Inflammatory macrophage (primary cell): ENCODE results near the gene PACRG.
A peak's percentile ranks its signal among the peaks of the same experiment; 100 is the strongest.

Source experiments
- DNase-seq, 2 donors: peaks; one replicate each; pipeline ENCODE4 v3.0.0-alpha.2; 2020 to 2022

PACRG gene

DNA sequence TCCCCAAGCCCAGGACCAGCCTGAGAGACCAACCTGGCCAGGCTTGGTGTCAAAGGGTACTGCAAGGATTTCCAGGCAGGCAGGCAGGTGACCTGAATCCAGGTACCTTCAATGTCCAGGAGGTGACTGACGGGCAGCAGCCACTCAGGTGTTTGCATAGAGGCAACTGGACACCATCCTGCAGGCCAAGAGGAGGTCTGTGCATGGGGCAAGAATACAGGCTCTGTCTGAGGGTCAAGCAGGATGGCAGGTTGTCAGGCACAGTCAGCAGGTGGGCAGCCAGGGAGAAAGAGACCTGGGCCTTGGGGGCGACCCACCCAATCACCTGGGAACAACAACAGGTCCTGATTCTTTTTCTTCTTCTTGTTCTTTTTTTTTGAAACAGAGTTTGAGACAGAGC is 527.5 kb downstream of the PACRG start:
- no peak for DNase-seq

DNA sequence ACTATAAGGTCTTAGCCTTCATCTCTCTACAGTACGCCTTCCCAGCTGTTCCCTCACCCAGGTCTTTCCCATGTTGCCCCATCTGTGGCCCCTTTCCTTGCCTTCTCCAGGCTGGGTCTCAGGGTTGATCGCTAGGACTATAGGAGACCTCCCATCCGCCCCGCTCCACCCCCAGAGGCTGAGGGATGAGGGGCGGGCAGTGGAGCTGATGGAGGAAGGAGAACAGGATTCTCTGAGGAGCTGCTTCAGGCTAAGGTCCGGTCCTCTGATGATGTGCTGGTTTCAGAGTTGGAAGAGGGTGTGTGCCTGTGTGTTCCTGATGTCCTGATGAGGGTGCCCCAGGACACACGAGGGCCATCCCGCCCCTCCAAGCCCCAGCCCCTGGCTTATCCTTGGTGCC is 531.9 kb downstream of the PACRG start:
- DNase-seq, result no peak

DNA sequence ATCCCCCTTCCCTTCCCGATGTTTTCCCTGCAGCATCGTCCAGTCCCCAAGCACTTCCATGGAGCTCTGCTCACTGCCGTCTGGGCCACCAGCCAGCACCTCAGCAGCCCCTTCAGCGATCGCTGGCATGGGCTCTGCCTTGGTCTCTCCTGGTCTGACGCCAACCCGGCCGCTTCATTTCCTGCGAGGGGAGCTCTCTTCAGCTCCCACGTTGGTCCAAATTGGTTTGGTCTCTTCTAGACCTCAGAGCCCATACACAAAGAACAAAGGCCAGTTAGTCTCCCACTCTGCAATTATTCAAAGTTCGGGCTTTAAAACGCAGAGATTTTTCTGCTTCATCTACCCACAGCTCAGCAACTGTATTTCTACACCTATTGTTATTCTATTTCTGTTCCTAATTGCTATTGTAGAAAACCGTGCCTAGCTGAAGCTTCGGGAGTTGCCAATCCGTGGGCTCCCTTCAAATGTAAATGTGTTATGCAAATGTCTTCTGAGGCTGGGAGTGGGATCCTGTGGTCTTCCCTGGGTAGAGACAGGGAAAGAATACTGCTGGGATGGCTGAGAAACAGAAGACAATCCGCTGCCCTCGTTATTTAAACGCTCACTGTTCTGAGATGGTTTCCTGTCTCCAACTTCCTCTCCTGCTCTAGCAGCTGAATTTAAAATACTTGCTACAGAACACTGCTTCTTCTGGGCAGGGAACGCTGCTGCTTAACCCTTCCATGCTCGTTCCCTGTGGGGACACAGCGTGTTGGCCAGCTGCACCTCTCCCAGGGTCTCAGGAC is 532.5 kb downstream of the PACRG start:
- peak; percentile 22 to 28 for DNase-seq

DNA sequence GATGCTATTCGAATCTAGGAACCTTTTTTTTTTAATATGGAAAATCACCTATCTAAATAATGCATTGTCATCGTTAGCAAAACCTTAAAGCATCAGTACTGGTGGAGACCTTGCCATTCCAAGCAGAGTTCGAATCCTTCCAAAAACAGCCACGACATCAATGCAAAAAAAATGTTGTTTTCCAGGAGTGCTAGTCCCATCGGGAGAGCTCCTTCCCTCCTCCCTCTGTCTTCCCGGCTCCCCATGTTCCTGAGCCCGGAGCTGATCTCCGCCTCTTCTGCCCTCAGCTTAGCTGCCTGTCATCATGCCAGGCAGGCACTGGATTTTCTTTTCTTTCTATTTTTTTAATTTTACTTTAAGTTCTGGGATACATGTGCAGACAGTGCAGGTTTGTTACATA is 533.1 kb downstream of the PACRG start:
- DNase-seq, result no peak

DNA sequence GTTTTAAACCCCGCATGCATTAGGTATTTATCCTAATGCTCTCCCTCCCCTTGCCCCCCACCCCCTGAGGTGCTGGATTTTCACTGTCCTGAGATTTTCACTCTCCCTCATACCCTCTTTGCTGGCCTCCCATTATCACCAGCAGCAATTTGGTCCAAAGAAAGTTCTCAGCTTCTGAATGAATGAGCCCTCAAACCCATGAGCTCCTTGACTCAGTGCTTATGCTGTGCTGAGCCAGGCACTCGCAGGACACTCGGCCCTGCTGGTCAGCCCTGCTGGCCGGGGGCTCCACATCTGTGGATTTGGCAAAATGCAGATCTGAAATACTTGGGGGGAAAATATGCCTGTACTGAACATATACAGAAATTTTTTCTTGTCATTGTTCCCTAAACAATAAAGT is 533.6 kb downstream of the PACRG start:
- DNase-seq, result no peak

DNA sequence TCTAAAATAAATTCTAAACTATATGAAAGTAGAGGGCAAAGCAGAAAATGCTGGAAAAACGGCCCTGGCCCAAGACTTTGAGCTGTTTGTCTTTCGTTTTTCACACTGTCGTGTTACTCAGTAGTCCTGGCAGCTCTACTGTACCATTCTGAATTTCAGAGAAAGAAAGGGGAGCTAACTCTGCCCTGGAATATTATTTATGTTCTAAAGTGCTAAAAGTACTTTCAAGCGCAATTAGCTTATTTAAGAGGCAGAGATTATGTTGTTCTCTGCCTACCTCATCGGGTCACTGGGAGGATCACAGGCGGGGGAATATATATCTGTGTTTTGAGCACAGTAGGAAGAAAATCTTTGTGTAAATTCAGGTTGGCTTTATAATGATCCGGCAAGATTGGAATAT is 534.3 kb downstream of the PACRG start:
- DNase-seq, result no peak

DNA sequence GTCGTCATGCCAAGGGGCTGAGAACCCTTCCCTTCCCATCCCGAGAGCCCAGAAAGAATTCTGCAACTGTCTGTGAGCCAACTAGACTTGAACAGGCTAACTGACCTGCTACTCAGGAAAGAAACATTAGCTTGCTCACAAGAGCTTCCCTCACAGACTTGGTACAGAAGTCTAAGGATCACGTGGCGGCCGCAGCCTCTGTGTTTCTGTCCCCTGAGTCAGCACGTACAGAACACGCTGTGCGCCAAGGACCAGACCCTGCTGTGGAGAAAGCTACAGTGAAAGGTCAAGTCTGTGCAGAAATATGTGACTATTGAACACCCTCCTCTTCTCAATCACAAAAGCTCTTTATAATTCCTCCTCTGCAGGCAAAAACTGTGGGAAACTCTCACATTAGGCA is 535.4 kb downstream of the PACRG start:
- DNase-seq, result no peak

DNA sequence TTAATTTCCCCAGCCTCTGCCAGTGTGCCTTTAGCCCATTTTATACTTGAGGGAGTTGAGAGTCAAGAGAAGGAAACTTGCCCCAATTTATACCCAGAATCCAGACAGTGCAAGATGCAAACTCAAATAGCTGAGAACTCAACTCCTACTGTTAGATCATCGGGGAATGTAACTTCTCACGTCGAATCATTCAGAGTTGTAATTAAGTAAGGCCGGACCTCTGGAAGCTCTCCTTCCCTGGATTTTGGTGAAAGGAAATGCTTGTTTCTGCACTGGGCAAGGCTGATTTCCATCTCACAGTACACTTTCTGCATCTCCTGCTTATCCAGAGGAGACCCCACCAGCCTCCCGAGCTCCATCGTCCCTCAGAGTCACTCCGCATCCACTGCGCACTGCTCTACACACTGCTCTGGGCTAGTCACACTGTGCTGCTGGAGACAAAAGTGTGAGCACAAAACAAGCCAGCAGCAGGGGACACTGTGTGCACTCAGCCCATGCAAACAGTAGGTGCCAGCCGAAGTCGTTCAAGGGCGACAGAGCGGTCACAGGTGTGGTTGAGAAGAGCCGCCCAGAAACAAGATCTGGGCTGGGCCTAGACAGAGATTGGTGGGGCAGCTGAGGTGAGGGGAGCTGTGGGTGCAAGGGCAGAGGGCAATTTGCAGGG is 536.4 kb downstream of the PACRG start:
- no peak for DNase-seq

DNA sequence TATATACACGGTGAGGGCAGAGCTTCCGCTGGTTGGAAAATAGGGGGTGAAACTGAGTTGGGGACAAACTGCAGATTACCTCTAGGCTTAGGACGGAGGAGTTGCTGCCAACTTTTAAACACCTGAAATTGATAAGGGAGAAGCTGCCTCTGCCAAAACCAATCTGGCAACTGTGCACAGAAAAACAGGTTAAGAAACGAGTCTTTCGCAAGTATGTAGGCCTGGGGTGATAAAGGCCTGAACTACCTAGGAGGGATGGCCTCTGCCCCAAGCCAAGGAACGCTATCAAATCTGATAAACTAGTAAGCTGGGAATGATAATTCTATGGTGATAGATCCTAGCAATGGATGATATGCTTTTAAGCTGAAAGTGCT is 536.9 kb downstream of the PACRG start:
- DNase-seq, result no peak

DNA sequence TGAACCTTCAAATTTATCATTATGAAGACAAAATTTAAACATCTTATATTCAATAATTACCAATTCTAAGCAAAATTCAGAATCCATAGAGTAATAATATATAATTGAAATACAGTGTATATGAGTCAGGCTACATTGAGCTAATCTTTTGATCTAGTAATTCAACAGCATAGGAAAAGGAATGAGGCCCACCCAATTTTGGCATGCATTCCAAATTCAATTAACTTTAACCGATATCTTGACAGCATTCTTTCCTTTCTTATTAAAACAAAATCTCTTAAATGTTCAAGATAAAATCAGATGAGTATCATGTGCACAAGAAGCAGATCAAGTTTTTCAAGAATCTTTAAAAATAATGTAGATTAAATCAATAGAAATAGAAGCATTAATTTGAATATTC is 553.9 kb downstream of the PACRG start:
- no peak for DNase-seq

DNA sequence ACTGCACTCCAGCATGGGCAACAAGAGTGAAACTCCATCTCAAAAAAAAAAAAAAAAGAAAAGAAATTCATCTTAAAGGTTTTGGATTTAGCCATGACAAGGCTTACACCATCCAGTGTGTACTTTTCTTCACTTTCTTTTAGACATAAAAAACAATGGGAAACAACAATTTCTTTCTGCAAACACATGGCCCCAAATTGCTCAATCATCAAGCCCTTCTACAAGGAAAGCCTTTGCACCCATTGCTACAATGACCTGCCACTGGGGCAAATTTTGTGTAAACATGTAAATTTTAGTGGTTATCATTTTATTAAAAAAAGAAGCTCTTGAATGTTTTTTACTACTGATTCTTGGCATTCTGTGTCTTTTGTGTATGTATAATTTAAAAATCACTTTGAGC is 554.9 kb downstream of the PACRG start:
- DNase-seq, result no peak

DNA sequence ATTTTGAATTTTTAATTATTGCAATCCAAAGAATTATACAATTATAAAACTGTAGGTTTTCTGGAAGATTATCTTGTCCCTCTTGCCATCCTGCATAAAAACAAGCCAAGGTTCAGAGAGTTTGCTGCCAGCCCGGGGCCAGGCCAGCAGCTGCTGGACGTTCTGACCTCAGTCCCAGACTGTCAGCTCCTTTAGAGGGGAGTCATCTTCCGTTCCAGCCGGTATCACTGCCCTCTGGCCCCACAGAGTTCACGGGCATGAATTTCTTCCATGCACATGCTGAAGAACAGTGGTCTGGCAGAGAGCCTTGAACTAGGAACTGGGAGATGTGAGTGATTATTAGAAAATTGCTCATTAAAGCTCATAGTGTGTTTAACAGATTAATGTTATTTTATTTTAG is 556.4 kb downstream of the PACRG start:
- no peak for DNase-seq

DNA sequence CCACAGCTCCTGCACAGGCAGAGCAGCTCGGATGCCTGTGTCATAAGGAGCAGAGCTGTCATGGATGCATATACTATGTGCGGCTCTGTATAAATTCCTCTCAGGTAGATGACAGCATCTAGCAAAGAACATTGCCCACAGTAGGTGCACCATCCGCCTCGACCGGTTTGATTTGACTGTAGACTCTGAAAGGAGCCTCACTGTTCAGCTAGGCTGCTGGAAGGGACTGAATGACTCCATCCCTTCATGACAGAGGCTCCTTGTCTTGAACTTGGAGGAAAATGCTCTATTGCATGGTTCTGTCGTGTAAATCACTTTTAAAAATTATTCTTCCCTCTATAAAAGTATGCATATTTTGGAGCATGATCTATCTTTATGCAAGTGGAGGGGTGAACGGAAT is 557.9 kb downstream of the PACRG start:
- DNase-seq, result no peak

DNA sequence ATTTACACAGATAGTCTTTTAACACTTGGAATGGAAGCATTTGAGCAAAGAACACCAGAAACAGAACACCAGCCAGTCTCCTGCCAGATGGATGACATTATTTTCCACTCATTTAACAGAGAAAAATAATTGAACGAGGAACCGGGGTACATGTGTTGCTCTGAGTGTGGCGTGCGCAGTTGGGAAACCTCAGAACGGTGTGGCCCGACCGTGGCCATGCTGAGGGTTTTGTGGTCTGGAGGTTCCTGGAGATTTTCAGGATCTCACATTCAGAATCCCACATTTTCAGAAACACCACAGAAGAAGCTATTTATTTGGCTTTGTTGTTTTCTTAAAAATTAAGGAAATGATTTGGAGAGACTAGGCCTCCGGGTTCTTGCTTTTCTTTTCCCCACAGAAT is 559.9 kb downstream of the PACRG start:
- no peak for DNase-seq

DNA sequence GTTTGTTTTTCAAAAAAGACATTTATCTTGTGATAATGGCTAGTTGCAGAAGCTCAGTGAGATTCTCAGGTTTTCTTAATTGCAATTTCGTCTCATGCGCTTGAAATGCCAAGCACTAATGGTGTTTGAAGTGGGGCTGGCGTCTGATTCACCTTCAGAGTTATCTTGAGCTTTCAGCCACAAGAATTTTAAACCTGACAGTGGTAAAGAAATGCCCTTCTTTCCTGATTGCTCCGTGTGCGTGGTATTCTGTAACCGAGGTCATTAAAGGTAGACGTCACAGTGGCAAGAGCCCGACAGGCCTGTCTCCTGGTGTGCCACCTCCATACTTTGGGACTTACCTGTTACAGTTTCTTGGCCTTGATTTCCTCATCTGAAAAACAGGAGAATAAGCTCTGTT is 560.3 kb downstream of the PACRG start:
- no peak for DNase-seq

DNA sequence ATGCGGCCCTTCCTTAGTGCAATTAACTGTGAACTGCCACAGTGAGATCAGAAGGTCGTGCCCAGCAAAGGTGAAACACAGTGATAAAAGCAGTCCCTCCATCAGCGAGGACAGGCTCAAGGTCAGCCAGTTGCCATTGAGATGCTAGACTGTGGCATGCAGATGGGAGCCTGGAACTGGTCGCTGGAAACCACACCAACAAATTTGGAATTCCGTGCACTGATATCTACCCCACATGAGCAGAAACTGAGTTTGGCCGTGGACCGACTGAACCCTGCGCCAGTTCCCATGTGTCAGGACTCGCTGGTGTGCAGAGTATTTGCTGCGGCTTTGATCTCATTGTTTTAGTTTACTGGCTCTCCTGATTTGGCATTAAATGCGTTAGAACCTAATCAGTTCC is 561.1 kb downstream of the PACRG start:
- no peak for DNase-seq

DNA sequence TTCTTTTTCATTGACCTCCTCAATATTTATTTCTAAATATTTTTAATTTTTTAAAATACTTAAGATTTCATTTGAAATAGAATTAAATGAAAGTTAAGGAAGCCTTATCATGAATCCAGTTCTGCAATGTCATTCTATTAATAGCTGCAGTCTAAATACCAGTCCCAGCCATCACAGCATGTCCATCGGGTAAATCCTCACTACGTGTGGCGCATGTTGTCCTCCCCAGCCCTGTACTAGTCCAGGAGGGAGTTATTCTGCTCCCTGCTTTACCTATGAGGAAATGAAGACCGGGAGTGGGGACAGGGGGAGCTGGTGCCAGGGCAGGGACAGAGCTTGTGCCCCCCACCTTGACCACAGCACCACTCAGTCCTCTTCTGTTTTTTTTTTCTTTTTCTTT is 561.7 kb downstream of the PACRG start:
- DNase-seq, result no peak

DNA sequence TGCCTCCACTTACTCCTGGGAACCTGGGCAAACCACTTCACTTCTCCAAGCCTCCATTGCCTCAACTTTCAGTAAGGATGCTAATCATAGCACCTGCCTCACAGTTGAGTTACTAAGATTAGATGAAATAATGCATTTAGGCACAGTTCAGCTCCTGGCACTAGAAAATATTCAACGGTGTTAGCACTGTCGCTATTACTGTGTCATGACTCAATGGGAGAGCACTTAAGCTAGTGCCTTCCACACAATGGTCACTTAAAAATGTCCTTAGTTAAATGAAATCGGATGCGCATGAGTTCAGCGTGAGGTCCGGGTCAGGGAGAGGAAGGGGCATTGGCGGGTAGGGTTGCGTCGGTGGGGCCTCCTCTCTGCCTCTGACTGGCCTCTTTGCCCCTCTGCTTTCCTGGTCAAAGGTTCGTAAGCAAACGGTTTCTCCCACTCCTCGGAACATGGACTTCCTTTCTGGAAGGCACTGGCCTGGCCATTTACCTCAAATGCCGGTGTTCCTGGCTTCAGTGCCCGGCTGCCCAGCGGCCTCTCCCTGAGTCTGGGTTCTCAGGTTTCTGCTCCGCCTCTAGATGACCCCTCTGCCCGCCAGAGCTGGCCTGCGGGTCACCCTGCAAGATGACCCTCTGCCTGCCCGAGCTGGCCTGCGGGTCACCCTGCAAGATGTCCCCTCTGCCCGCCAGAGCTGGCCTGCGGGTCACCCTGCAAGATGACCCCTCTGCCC is 562.9 kb downstream of the PACRG start:
- no peak for DNase-seq

DNA sequence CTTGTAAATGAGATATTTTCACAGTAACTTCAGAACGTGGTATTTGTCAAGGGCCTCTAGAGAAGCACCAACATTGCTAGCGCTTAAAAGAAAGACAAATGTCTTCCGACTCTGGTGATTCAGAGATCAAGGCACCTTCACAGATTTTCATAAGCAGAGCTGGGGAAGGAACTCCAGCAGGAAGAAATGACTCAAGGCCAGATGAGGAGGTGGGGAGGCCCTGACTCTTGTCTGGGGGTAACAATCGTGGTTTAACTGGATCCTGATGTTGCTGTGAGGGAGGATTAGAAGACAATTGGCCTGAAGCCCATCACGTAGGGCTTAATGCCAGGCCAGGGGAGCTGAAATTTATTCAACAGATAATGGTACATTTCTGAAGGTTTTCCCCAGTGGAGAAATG is 563.8 kb downstream of the PACRG start:
- DNase-seq, result no peak

DNA sequence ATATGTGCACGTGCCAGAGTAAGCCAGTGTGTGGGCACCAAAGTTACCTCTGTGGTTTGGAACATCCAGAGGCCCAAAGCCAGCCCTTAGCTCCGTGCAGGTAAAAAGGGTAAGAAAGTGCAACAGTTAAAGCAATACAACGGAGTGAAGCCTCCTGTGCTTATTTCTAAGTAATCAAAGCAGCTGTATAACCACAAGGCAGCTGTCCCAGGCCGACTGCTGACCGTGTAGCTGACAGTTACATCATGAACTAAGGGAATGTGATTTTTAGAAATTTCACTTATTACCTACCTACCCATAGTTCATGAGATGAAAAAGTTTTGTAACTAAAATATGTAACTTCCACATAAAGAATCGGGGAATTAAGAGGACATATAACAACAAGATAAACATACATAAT is 565.5 kb downstream of the PACRG start:
- DNase-seq, result no peak

DNA sequence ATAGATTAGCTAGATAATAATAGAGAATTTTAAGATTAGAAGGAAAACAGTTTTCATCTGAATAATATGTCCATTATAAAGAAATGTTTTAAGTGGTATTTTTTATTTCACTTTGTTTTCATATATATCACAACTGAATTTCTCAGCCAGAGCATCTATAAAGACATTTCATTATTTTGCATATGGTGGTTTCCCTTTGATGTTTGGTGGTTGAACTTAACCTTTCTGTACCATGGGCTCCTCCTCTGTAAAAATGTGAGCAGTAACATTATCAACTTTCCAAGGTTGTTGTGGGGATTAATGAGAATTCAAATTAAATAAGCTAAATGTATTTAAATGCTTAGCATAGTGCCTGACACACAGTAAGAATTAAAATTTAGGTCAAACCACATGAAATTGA is 567.0 kb downstream of the PACRG start:
- no peak for DNase-seq

DNA sequence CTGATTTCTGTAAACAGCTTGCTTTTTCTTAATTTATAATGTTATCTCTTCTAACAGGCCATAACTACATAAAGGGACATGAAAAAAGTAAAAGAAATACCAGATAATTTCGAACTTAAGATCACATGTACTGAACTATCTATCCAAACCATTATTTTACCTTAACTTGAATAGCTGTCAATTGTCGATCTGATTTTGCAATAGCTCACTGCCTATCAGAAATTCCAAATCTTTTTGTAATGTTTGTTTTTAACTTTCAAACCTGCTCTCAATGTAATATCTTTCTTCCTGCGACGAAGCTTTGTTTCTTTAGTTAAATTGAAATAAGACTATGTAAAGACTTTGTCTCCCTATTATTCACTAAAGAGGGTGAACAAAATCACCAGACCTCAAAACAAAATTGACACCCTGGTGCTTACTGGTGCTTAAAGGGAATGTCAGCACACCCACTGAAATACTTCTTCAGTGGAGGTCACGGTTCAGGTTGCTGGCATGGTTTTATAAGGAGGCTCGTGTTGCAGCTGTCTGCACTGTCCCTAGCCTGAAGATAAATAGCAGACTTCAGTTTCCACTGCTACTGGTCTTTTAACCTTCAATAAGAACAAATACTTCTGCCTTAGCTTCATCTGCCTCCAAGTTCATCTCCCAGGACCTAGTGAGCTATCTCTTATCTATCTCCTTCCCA is 569.2 kb downstream of the PACRG start:
- no peak for DNase-seq

DNA sequence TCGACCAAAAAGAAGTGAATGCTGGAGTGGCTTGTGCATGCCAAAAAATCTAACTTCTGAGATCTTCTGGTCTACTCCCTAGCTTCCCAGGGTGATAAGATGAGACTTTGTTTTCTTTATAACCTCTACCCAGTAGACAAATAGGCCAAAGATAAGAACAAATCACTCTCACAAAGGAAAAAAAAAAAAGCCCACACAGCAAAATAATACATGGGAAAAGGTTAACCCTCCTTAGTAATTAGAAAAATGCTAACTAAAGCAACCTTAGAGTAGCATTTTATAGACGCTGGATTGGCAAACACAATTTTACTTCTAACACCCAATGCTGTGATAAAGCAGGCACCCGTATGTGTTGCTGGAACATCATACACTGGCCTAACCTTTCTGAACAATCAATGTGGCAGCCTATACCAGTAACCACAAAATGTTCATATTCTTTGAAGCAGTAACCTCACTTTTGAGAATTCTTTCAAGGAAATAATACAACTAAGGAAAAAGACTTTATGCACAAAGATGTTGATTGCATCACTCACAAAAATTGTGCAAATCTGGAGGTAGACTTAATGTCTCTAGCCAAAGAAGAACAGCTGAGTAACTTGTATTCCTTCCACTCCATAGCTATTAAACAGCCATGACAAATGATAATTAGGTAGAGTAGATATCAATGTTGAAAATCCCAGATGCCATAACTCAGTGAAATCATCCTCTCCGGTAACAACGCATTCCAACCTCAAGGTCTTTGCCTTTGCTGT is 570.5 kb downstream of the PACRG start:
- DNase-seq, result no peak
